ENCODE results near the gene SUSD4.

SUSD4 gene

DNA sequence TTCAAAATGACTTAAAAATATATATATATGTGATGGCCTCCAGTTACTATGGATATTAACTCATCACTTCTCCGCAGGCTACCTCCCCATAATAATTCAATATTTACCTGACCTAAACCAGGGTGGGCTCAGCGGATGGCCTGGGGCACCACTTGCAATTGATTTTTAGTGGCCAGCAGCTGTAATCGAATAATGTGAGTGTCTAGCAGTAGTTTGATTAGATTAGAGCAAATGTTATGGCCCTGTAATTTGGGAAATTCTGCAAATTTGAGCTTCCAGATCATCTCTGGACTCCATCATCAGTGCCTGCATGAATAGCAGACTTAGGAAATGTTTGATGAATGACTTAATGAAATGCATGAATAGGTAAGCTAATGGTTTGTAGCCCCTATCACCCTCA lies 14.7 kb downstream of the SUSD4 start:
- POLR2A ChIA-PET (ENCODE audit: low non-redundant PET), result no interaction called here
- no peak for DNase-seq (ENCODE audit: low spot score)
- TF ChIP-seq, protein P1, sequence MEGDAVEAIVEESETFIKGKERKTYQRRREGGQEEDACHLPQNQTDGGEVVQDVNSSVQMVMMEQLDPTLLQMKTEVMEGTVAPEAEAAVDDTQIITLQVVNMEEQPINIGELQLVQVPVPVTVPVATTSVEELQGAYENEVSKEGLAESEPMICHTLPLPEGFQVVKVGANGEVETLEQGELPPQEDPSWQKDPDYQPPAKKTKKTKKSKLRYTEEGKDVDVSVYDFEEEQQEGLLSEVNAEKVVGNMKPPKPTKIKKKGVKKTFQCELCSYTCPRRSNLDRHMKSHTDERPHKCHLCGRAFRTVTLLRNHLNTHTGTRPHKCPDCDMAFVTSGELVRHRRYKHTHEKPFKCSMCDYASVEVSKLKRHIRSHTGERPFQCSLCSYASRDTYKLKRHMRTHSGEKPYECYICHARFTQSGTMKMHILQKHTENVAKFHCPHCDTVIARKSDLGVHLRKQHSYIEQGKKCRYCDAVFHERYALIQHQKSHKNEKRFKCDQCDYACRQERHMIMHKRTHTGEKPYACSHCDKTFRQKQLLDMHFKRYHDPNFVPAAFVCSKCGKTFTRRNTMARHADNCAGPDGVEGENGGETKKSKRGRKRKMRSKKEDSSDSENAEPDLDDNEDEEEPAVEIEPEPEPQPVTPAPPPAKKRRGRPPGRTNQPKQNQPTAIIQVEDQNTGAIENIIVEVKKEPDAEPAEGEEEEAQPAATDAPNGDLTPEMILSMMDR (conservative IDR thresholded peaks at IDR 0.05; ENCODE audit: low read depth), result no peak
- CTCF ChIA-PET, result no interaction called here
- H3K27ac ChIP-seq, result no peak overlapping the region

DNA sequence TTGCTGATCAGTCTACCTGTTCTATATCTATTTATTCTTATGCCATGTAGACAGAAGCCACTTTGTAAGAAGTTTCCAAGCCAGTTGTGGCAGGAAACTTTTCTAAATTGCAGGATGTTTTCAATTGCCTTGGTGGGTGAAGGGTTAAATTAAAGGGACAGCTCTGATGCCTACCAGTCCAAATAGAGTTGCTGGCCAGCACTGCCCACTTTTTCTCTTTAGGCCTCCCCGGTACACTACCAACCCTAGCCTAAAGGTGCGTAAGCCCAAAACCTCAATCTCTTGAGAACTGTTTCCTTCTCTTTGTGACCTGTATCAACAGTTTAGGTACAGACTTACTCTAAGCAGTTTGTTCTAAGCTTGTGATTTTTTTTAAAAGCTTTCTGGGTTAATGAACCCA lies 15.5 kb downstream of the SUSD4 start:
- ChIA-PET CTCF (interaction anchor here (0.6 kb wide), 1 partner anchor 108 kb away, joined by 3 read pairs; no protein-coding TSS in a partner anchor), POLR2A (ENCODE audit: low non-redundant PET) (no interaction called here)
- TF ChIP-seq, protein P1 (conservative IDR thresholded peaks at IDR 0.05; ENCODE audit: low read depth), result no peak
- no peak for DNase-seq (ENCODE audit: low spot score)
- no peak overlapping the region for H3K27ac ChIP-seq

DNA sequence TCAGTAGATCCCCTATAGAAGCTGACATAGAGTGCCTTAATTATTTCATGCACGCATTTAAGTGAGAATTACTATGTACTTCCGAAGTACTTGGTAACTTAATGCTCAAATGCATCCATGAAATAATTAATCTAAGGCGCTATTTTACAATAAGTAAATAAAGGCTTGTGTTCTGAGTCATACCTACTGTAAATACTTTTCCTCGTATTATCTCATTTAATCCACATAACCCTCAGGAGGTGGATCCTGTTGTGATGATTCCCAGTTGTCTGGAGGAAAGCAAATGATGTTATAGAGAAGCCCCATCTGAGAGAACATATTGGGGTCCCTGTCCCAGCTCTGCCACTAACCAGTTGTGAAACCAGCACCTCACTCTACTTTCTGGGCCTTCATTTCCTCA lies 16.4 kb downstream of the SUSD4 start:
- CTCF ChIA-PET, result no interaction called here
- DNase-seq (ENCODE audit: low spot score), result no peak
- H3K27ac ChIP-seq, result no peak overlapping the region
- POLR2A ChIA-PET (ENCODE audit: low non-redundant PET), result no interaction called here
- TF ChIP-seq, protein P1 (conservative IDR thresholded peaks at IDR 0.05; ENCODE audit: low read depth), result no peak

DNA sequence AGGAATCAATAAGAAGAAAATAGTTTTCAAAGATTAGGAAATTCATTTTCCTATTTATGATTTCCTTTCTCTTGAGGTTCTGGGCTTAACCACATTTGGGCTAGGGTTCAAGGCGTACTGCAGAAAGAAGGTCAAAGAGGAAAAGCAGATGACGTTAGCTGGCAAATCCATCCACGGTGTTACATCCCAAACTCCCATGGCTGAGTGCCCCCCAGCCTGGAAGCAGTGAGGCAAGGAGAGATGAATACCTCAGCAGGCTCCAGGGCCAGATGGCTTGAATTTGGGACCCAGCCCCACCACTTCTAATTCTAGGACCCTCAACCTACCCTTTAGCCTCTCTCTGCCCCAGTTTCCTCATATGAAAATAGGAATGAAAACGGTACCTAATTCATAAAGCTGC lies 17.7 kb downstream of the SUSD4 start:
- ChIA-PET CTCF (interaction anchor here (0.6 kb wide), 2 partner anchors 11 to 57 kb away, joined by 3 to 7 read pairs; no protein-coding TSS in a partner anchor), POLR2A (ENCODE audit: low non-redundant PET) (no interaction called here)

DNA sequence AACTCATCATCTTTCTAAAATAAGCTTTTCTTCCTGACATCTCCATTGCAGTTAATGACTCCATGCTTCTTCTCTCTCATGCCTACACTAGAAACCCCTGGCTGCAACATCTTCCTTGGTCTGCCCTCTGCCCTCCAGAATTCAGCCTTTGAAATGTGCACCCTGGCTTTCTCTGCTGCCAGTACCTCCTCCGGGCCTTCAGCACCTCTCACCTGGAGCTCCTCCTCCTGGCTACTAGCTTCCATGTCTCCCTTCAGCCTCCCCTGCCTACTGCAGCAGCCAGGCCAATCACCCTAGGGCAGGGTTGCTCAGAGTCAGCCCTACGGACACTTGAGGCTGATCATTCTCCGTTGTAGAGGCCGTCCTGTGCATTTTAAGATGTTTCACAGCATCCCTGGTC lies 18.3 kb downstream of the SUSD4 start:
- ChIA-PET POLR2A (ENCODE audit: low non-redundant PET) (no interaction called here), CTCF (interaction anchor here (0.6 kb wide), 1 partner anchor 56 kb away, joined by 7 read pairs; no protein-coding TSS in a partner anchor)
- no peak overlapping the region for H3K27ac ChIP-seq
- TF ChIP-seq, protein P1 (conservative IDR thresholded peaks at IDR 0.05; ENCODE audit: low read depth), result no peak
- no peak for DNase-seq (ENCODE audit: low spot score)

More for the DNA sequence above, 17.7 kb downstream of the SUSD4 start:
- TF ChIP-seq, protein P1 (conservative IDR thresholded peaks at IDR 0.05; ENCODE audit: low read depth), result no peak
- no peak overlapping the region for H3K27ac ChIP-seq
- DNase-seq (ENCODE audit: low spot score), result no peak

DNA sequence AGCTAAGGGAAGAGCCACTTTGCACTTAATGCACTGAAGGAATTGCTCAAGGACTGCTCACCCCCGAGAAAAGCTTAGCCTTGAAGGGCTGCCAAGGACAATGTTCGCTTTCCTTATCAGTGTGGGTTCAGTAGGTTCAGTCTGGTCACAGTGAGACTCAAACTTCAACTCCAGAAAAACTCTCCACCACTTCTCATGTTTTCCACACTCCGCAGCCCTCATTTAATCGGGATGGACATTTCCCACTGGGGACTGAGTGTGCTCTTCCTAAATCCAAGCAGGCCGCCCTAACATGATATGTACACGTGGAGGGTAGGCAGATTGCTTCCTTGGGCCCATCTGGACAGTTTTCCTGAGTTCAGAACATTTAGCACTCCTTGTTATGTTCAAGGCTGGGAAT lies 19.5 kb downstream of the SUSD4 start:
- no peak for DNase-seq (ENCODE audit: low spot score)
- H3K27ac ChIP-seq, result no peak overlapping the region
- CTCF ChIA-PET, result no interaction called here

More for the DNA sequence above, 19.5 kb downstream of the SUSD4 start:
- TF ChIP-seq, protein P1 (conservative IDR thresholded peaks at IDR 0.05; ENCODE audit: low read depth), result no peak
- POLR2A ChIA-PET (ENCODE audit: low non-redundant PET), result no interaction called here

Measured in RWPE1 (cell line).